Osteoblast (primary cell): ENCODE data around the gene MAGI1. TPM values are rescaled to one million over a fixed set of nuclear protein-coding genes. Genes with fewer than 3 reads are reported as not detected.

Source experiments
- DNase-seq: peaks from one replicate; pipeline ENCODE4 v3.0.0; 2011; ENCODE audit warnings: low spot score, mixed read lengths; ENCODE audit not compliant: insufficient read length; ENCODE audit errors: missing footprints
- H2AFZ ChIP-seq: 2 replicates; pipeline ENCODE4 v1.6.0; 2011; ENCODE audit warnings: mild to moderate bottlenecking, low read length
- H3K27ac ChIP-seq: 2 replicates; pipeline ENCODE4 v1.5.1; 2011; ENCODE audit warnings: mild to moderate bottlenecking, low read depth, low read length, moderate library complexity
- H3K27me3 ChIP-seq: 2 replicates; pipeline ENCODE4 v1.6.0; 2012; ENCODE audit warnings: mild to moderate bottlenecking, control low read depth, inconsistent platforms, low read length, moderate library complexity; ENCODE audit not compliant: insufficient read depth
- H3K36me3 ChIP-seq: 2 replicates; pipeline ENCODE4 v1.5.1; 2011; ENCODE audit warnings: mild to moderate bottlenecking, low read length, control low read depth, moderate library complexity; ENCODE audit not compliant: insufficient read depth
- H3K4me1 ChIP-seq: 2 replicates; pipeline ENCODE4 v1.5.1; 2011; ENCODE audit warnings: mild to moderate bottlenecking, low read length, control low read depth, moderate library complexity; ENCODE audit not compliant: insufficient read depth
- H3K4me2 ChIP-seq: 2 replicates; pipeline ENCODE4 v1.6.0; 2011; ENCODE audit warnings: mild to moderate bottlenecking, low read length; ENCODE audit not compliant: insufficient read depth
- H3K4me3 ChIP-seq: fragments of 200-600 bp; sonication (generic); 3 replicates; pipeline ENCODE4 v1.5.1; 2012; ENCODE audit warnings: mild to moderate bottlenecking, low read length, inconsistent platforms; ENCODE audit not compliant: insufficient read depth
- H3K79me2 ChIP-seq: 2 replicates; pipeline ENCODE4 v1.6.0; 2012; ENCODE audit warnings: mild to moderate bottlenecking, low read length, control low read depth, inconsistent platforms; ENCODE audit not compliant: insufficient read depth
- H3K9me3 ChIP-seq: 2 replicates; pipeline ENCODE4 v1.5.1; 2011; ENCODE audit warnings: low read depth, low read length, control low read depth
- H4K20me1 ChIP-seq: 2 replicates; pipeline ENCODE4 v1.6.0; 2012; ENCODE audit warnings: mild to moderate bottlenecking, low read length, control low read depth; ENCODE audit not compliant: insufficient read depth
- CTCF ChIP-seq: IDR thresholded peaks from 2 replicates; pipeline ENCODE4 v1.5.1; 2011; ENCODE audit warnings: mild to moderate bottlenecking, low read depth, low read length, moderate library complexity; ENCODE audit errors: extremely low read depth
- total RNA-seq: library from RNA; depleted of rRNA; stranded (reverse); fragments of >200 nt; gene quantifications from 2 replicates; pipeline ENCODE4 v1.2.3, GENCODE V29; 2012

The MAGI1 gene
- total RNA-seq, 1 donor: 66.6 TPM

- TF ChIP-seq CTCF: peak; percentile 31
- H3K9me3 ChIP-seq: no peaks in the 10 kb centered on the region
Observed at GRCh38 chr3:65914032-65914739, 124.5 kb downstream of the MAGI1 start.

GRCh38 chr3:65912647-65913046 lies 126.1 kb downstream of the MAGI1 start:
- Histone ChIP-seq H3K79me2 (peaks cover 84% of the 10 kb centered on the region), H3K36me3 (no peaks in the 10 kb centered on the region), H3K27me3 (no peaks in the 10 kb centered on the region), H3K4me1 (no peaks in the 10 kb centered on the region), H3K4me3 (no peak overlapping the region), H4K20me1 (peaks cover 46% of the 10 kb centered on the region), H3K9me3 (no peaks in the 10 kb centered on the region), H3K27ac (no peak overlapping the region), H3K4me2 (no peak overlapping the region), H2AFZ (no peak overlapping the region)
- DNase-seq: no peak
- no peak for TF ChIP-seq CTCF

More at GRCh38 chr3:65914032-65914739, 124.5 kb downstream of the MAGI1 start:
- Histone ChIP-seq H3K36me3 (no peaks in the 10 kb centered on the region), H3K27me3 (no peaks in the 10 kb centered on the region), H3K4me1 (no peaks in the 10 kb centered on the region), H2AFZ (no peak overlapping the region), H3K4me3 (no peak overlapping the region), H3K79me2 (peaks cover 84% of the 10 kb centered on the region), H3K4me2 (no peak overlapping the region), H3K27ac (no peak overlapping the region), H4K20me1 (peaks cover 51% of the 10 kb centered on the region)
- no peak for DNase-seq

- no peaks in the 10 kb centered on the region for H3K27me3 ChIP-seq
- no peaks in the 10 kb centered on the region for H3K36me3 ChIP-seq
- TF ChIP-seq CTCF: no peak
- no peak overlapping the region for H3K27ac ChIP-seq
- no peak overlapping the region for H3K4me3 ChIP-seq
- no peaks in the 10 kb centered on the region for H3K9me3 ChIP-seq
- no peak overlapping the region for H2AFZ ChIP-seq
- no peak for DNase-seq
- H3K4me2 ChIP-seq: no peak overlapping the region
- peaks cover 40% of the 10 kb centered on the region for H4K20me1 ChIP-seq
- peaks cover 72% of the 10 kb centered on the region for H3K79me2 ChIP-seq
- H3K4me1 ChIP-seq: peaks cover 5% of the 10 kb centered on the region
Observed at GRCh38 chr3:65908588-65908987, 130.1 kb downstream of the MAGI1 start.

- no peaks in the 10 kb centered on the region for H3K36me3 ChIP-seq
- peaks cover 44% of the 10 kb centered on the region for H4K20me1 ChIP-seq
- no peaks in the 10 kb centered on the region for H3K27me3 ChIP-seq
- no peak for TF ChIP-seq CTCF
- no peak overlapping the region for H2AFZ ChIP-seq
- no peak overlapping the region for H3K27ac ChIP-seq
- H3K79me2 ChIP-seq: peaks cover 72% of the 10 kb centered on the region
- H3K4me3 ChIP-seq: no peak overlapping the region
- H3K9me3 ChIP-seq: no peaks in the 10 kb centered on the region
- DNase-seq: no peak
- H3K4me2 ChIP-seq: no peak overlapping the region
- peaks cover 5% of the 10 kb centered on the region for H3K4me1 ChIP-seq
Observed at GRCh38 chr3:65907232-65908130, 131.2 kb downstream of the MAGI1 start.
